Lower leg skin (tissue), 4 donors: ENCODE data around the gene UPB1. TPM values are rescaled to one million over a fixed set of nuclear protein-coding genes. Genes with fewer than 3 reads are reported as not detected.

Source experiments
- DNase-seq, 2 donors: peaks; one replicate each; pipeline ENCODE4 v3.0.0-alpha.2; 2019; ENCODE audit warnings: low spot score in 2 of 2
- H3K4me3 ChIP-seq: fragments of 200-600 bp; sonication (generic); 2 replicates; pipeline ENCODE4 v1.5.1; 2017; ENCODE audit warnings: mild to moderate bottlenecking, low read depth; ENCODE audit not compliant: poor library complexity, severe bottlenecking
- POLR2A ChIP-seq, 2 donors: fragments of 450-650 bp; IDR thresholded peaks; one replicate each; pipeline ENCODE4 v1.6.1; 2016 to 2017; ENCODE audit warnings: antibody characterized with exemption in 2 of 2, mild to moderate bottlenecking in 1 of 2, moderate library complexity in 1 of 2
- WGBS, 2 donors: methylation state at CpG; one replicate each; pipeline ENCODE4 v1.1.5; 2018; 5-methylcytosine and 5-hydroxymethylcytosine counted together
- intact Hi-C: fragments of 100-400 bp; cut with DNase I; formaldehyde crosslinking; loops from one replicate; pipeline ENCODE4 v1.15.0; 2023; ENCODE audit warnings: low total_unique reads
- total RNA-seq, 4 donors: library from RNA; depleted of rRNA; stranded (reverse); fragments of >200 nt; gene quantifications; one replicate each; pipeline ENCODE4 v1.1.0, GENCODE V29; 2016
- TF ChIP-seq, protein P1 (sequence below), 3 donors: fragments of 450-650 bp; IDR thresholded peaks; one replicate each; pipeline ENCODE4 v1.5.1; 2016; ENCODE audit warnings: antibody characterized with exemption in 3 of 3, mild to moderate bottlenecking in 3 of 3, moderate library complexity in 2 of 3

The UPB1 gene
- total RNA-seq, 4 donors from 2014 or later, result 0.99 to 2.1 (median 1.9) TPM

DNA sequence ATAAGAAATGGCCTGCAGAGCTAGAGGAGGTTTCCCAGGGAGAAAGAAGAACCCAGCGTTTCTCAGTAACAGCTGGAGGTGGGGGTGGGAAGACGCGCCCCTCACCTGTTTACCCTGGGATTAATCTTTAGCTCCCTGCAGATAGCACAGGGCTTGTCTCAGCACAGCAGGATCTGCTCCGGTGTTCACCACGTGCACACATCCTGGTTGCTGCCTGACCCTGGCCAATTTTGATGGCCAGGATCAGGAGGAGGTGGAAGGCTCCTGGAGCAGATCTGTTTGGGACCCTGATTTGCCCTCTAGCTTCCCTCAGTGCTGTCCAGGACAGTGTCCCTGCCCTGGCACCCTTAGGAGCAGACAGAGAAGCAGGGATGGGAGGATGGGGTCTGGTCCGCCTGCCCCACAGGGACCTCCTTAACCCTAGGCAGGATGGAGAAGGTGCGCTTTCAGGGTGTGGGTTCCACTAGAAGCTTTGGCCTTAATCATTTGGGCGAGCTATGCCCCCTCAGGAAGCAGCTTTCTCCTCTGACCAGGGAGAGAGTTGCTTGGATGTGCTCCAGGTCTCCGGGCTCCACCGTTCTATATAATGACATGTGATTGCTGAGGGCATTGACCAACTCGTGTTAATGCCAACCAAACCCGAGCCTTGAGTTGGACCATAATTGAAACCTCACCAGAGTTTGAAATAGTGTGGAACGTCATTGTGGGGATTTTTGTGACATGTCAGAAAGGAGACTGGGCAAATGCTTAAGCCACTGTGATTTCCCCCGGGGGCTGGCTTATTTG, 19.3 kb downstream of the UPB1 start:
- no peak overlapping the region for H3K4me3 ChIP-seq
- 61 to 69% methylated on average over 14 of the region's 14 CpGs for WGBS, 2 donors
- TF ChIP-seq, protein P1, sequence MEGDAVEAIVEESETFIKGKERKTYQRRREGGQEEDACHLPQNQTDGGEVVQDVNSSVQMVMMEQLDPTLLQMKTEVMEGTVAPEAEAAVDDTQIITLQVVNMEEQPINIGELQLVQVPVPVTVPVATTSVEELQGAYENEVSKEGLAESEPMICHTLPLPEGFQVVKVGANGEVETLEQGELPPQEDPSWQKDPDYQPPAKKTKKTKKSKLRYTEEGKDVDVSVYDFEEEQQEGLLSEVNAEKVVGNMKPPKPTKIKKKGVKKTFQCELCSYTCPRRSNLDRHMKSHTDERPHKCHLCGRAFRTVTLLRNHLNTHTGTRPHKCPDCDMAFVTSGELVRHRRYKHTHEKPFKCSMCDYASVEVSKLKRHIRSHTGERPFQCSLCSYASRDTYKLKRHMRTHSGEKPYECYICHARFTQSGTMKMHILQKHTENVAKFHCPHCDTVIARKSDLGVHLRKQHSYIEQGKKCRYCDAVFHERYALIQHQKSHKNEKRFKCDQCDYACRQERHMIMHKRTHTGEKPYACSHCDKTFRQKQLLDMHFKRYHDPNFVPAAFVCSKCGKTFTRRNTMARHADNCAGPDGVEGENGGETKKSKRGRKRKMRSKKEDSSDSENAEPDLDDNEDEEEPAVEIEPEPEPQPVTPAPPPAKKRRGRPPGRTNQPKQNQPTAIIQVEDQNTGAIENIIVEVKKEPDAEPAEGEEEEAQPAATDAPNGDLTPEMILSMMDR (IDR thresholded peaks at IDR 0.05), result no peak
- no peak for TF ChIP-seq POLR2A (IDR thresholded peaks at IDR 0.05)
- DNase-seq, result no peak
- intact Hi-C loops, result no loop called here

DNA sequence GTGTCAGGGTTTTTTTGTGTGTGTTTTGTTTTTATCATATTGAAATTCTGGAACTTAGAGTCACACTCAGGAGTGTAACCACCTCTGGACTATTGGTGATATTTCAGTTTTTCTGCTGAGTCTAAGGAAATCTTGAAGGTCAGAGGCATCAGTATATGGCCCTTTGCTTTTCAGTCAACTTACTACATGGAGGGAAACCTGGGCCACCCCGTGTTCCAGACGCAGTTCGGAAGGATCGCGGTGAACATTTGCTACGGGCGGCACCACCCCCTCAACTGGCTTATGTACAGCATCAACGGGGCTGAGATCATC, 19.9 kb downstream of the UPB1 start:
- 90 to 93% methylated on average over 8 of the region's 8 CpGs for WGBS, 2 donors
- DNase-seq, result no peak
- intact Hi-C loops, result no loop called here
- TF ChIP-seq, protein P1 (IDR thresholded peaks at IDR 0.05), result no peak
- TF ChIP-seq POLR2A (IDR thresholded peaks at IDR 0.05), result no peak
- H3K4me3 ChIP-seq, result no peak overlapping the region

DNA sequence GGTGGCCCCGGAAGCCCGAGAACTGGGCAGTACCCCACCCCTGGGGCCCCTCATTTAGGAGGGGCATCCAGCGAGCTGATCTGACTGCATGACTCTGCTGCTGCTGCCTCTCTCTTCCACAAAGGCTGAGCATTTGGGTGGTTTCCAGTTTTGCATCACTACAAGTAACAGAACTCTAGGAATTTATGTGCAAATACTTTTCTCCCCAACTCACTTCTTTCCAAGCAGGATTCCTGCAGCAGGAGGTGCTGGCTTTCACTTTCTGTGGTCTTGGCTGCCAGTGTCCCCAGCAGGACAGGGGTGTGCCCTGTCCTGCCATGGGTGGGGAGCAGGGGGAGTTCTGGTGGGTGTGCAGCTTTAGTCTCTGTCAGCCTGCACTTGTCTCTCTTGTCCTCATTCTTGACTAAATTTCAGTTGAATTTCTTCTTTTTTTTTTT, 21.2 kb downstream of the UPB1 start:
- intact Hi-C loops, result no loop called here
- WGBS, 2 donors, result 14 to 34% methylated on average over 3 of the region's 3 CpGs
- DNase-seq, result no peak
- TF ChIP-seq, protein P1 (IDR thresholded peaks at IDR 0.05), result no peak
- no peak for TF ChIP-seq POLR2A (IDR thresholded peaks at IDR 0.05)
- no peak overlapping the region for H3K4me3 ChIP-seq

DNA sequence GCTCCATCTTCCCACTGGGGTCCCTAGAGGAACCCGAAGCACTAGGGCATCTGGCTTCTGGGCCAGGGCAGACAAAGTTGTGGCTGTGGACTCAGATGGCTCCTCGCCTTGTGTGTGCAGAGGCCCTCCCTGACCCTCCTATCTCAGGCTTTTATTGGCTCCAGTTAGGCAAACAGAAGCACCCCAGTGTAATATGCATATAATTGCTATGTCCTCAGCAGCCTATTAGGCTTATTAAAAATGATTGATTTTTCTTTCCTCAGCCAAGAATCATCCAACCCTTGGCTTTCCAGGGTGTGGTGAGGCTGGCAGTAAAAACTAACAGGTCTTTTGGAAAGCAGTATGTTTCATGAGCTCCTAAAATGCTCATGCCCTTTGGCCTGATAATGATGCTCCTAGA, 22.3 kb downstream of the UPB1 start:
- TF ChIP-seq, protein P1 (IDR thresholded peaks at IDR 0.05), result no peak
- TF ChIP-seq POLR2A (IDR thresholded peaks at IDR 0.05), result no peak
- WGBS, 2 donors, result 92 to 96% methylated on average over 2 of the region's 2 CpGs
- no peak overlapping the region for H3K4me3 ChIP-seq
- intact Hi-C loops, result no loop called here
- DNase-seq, result no peak

DNA sequence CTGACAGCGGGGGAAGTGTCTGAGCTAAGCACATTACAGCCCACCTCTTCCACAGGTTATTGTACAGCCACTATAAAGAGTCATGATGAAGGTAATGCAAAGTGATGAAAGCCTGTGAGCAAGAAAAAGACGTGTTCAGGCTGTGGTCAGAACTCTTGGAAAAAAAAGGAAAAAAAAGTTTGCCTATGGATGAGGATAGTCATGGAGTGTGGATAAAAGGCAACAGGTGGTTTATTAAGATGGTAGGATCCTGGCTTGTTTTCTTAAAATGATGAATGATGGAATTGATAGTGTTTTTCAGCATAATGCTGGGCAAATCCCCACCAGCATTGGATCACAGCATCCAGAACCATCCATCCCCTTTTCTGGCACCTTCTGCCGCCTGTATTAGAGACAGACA, 23.1 kb downstream of the UPB1 start:
- no peak for TF ChIP-seq POLR2A (IDR thresholded peaks at IDR 0.05)
- TF ChIP-seq, protein P1 (IDR thresholded peaks at IDR 0.05), result no peak
- WGBS, 2 donors, result 80 to 82% methylated on average over 3 of the region's 3 CpGs
- intact Hi-C loops, result no loop called here

More for the DNA sequence above, 23.1 kb downstream of the UPB1 start:
- DNase-seq, result no peak
- H3K4me3 ChIP-seq, result no peak overlapping the region
